HG03469 (cell line): ENCODE results near the gene ZBTB40.

Experiments
- ATAC-seq: cut with Tn5 transposase; IDR thresholded peaks from one replicate; pipeline ENCODE4 v1.9.1; 2021; ENCODE audit warnings: mild to moderate bottlenecking, moderate library complexity, moderate number of reproducible peaks; ENCODE audit not compliant: unreplicated experiment

ZBTB40 gene

GRCh38 chr1:22503721-22504410, 52.2 kb downstream of the ZBTB40 start:
- ATAC-seq, result no peak

GRCh38 chr1:22506130-22506692, 54.6 kb downstream of the ZBTB40 start:
- no peak for ATAC-seq

GRCh38 chr1:22507587-22507986, 55.9 kb downstream of the ZBTB40 start:
- no peak for ATAC-seq

GRCh38 chr1:22508329-22508728, 56.7 kb downstream of the ZBTB40 start:
- no peak for ATAC-seq

- ATAC-seq, result no peak
Measured at GRCh38 chr1:22508991-22509390, 57.3 kb downstream of the ZBTB40 start.

- no peak for ATAC-seq
Measured at GRCh38 chr1:22509815-22510214, 58.2 kb downstream of the ZBTB40 start.

- ATAC-seq, result no peak
Measured at GRCh38 chr1:22512873-22513272, 61.2 kb downstream of the ZBTB40 start.

- ATAC-seq, result no peak
Measured at GRCh38 chr1:22516906-22517571, 65.4 kb downstream of the ZBTB40 start.

- no peak for ATAC-seq
Measured at GRCh38 chr1:22517956-22518355, 66.3 kb downstream of the ZBTB40 start.

GRCh38 chr1:22518379-22518778, 66.7 kb downstream of the ZBTB40 start:
- no peak for ATAC-seq

GRCh38 chr1:22520871-22521270, 69.2 kb downstream of the ZBTB40 start:
- ATAC-seq, result no peak

- ATAC-seq, result no peak
Measured at GRCh38 chr1:22521692-22522091, 70.0 kb downstream of the ZBTB40 start.

GRCh38 chr1:22522221-22522743, 70.6 kb downstream of the ZBTB40 start:
- ATAC-seq, result no peak

- no peak for ATAC-seq
Measured at GRCh38 chr1:22524481-22524880, 72.8 kb downstream of the ZBTB40 start.

GRCh38 chr1:22525211-22525610, 73.6 kb downstream of the ZBTB40 start:
- ATAC-seq, result no peak

GRCh38 chr1:22525646-22526045, 74.0 kb downstream of the ZBTB40 start:
- no peak for ATAC-seq

- no peak for ATAC-seq
Measured at GRCh38 chr1:22526098-22526497, 74.4 kb downstream of the ZBTB40 start.

- no peak for ATAC-seq
Measured at GRCh38 chr1:22526677-22527076, 75.0 kb downstream of the ZBTB40 start.

GRCh38 chr1:22527122-22527521, 75.5 kb downstream of the ZBTB40 start:
- ATAC-seq, result no peak

- ATAC-seq, result no peak
Measured at GRCh38 chr1:22527555-22528296, 76.1 kb downstream of the ZBTB40 start.

GRCh38 chr1:22528451-22528850, 76.8 kb downstream of the ZBTB40 start:
- no peak for ATAC-seq
